Measurements from ENCODE around the gene PDZRN4.
"Not testable (repeated sequence)": the region's sequence is repeated elsewhere in the genome, so short reads cannot be mapped to it uniquely, and the experiment has no call there.

The PDZRN4 gene

GRCh38 chr12:41511247-41511646, 323.1 kb downstream of the PDZRN4 start:
- DNase-seq (ENCODE audit: low read depth), result no peak

- DNase-seq (ENCODE audit: low read depth), result no peak
Observed at GRCh38 chr12:41512497-41512896, 324.4 kb downstream of the PDZRN4 start.

- no peak for DNase-seq (ENCODE audit: low read depth)
Observed at GRCh38 chr12:41514021-41514777, 326.1 kb downstream of the PDZRN4 start.

GRCh38 chr12:41514907-41515306, 326.8 kb downstream of the PDZRN4 start:
- DNase-seq (ENCODE audit: low read depth), result no peak

- DNase-seq (ENCODE audit: low read depth), result no peak
Observed at GRCh38 chr12:41515953-41516352, 327.8 kb downstream of the PDZRN4 start.

GRCh38 chr12:41520869-41521268, 332.7 kb downstream of the PDZRN4 start:
- no peak for DNase-seq (ENCODE audit: low read depth)

- no peak for DNase-seq (ENCODE audit: low read depth)
Observed at GRCh38 chr12:41521872-41522379, 333.8 kb downstream of the PDZRN4 start.

GRCh38 chr12:41527062-41527461, 338.9 kb downstream of the PDZRN4 start:
- no peak for DNase-seq (ENCODE audit: low read depth)

GRCh38 chr12:41527534-41528116, 339.5 kb downstream of the PDZRN4 start:
- DNase-seq (ENCODE audit: low read depth), result no peak

- DNase-seq (ENCODE audit: low read depth), result no peak
Observed at GRCh38 chr12:41528874-41529273, 340.8 kb downstream of the PDZRN4 start.

GRCh38 chr12:41530441-41530840, 342.3 kb downstream of the PDZRN4 start:
- DNase-seq (ENCODE audit: low read depth), result no peak

GRCh38 chr12:41531147-41531829, 343.2 kb downstream of the PDZRN4 start:
- DNase-seq (ENCODE audit: low read depth), result no peak

- DNase-seq (ENCODE audit: low read depth), result no peak
Observed at GRCh38 chr12:41532072-41532471, 344.0 kb downstream of the PDZRN4 start.

- DNase-seq (ENCODE audit: low read depth), result no peak
Observed at GRCh38 chr12:41536813-41537490, 348.8 kb downstream of the PDZRN4 start.

GRCh38 chr12:41537522-41537921, 349.4 kb downstream of the PDZRN4 start:
- DNase-seq (ENCODE audit: low read depth), result no peak

GRCh38 chr12:41545761-41546160, 357.6 kb downstream of the PDZRN4 start:
- DNase-seq (ENCODE audit: low read depth), result no peak

GRCh38 chr12:41547071-41547470, 359.0 kb downstream of the PDZRN4 start:
- DNase-seq (ENCODE audit: low read depth), result not testable (repeated sequence)

- DNase-seq (ENCODE audit: low read depth), result no peak
Observed at GRCh38 chr12:41548926-41549325, 360.8 kb downstream of the PDZRN4 start.

- no peak for DNase-seq (ENCODE audit: low read depth)
Observed at GRCh38 chr12:41552588-41552987, 364.5 kb downstream of the PDZRN4 start.

GRCh38 chr12:41556176-41556575, 368.1 kb downstream of the PDZRN4 start:
- DNase-seq (ENCODE audit: low read depth), result no peak

GRCh38 chr12:41557344-41557743, 369.2 kb downstream of the PDZRN4 start:
- no peak for DNase-seq (ENCODE audit: low read depth)

- no peak for DNase-seq (ENCODE audit: low read depth)
Observed at GRCh38 chr12:41558671-41559070, 370.6 kb downstream of the PDZRN4 start.
